Measurements from ENCODE around the gene REEP3.

Gene REEP3

GRCh38 chr10:63501954-63502353, 19.2 kb upstream of the REEP3 start:
- TF ChIP-seq CREB5 (CRISPR knock-in tag; IDR thresholded peaks at IDR 0.05; ENCODE audit: low read depth) (no peak), TSHZ2 (CRISPR knock-in tag; IDR thresholded peaks at IDR 0.05) (no peak), ZFP3 (CRISPR knock-in tag; IDR thresholded peaks at IDR 0.05) (no peak), BACH2 (CRISPR knock-in tag; IDR thresholded peaks at IDR 0.05; ENCODE audit: borderline replicate concordance) (no peak), SNAI2 (CRISPR knock-in tag; IDR thresholded peaks at IDR 0.05) (no peak), TOX (CRISPR knock-in tag; IDR thresholded peaks at IDR 0.05; ENCODE audit: borderline replicate concordance) (no peak), ISL1 (CRISPR knock-in tag; IDR thresholded peaks at IDR 0.05) (no peak), ZNF565 (CRISPR knock-in tag; conservative IDR thresholded peaks at IDR 0.05; ENCODE audit: low read depth) (no peak), TCF4 (CRISPR knock-in tag; IDR thresholded peaks at IDR 0.05; ENCODE audit: borderline replicate concordance) (no peak)
- no peak for ATAC-seq

- no peak for ATAC-seq
- no peak for TF ChIP-seq ZNF70 (CRISPR knock-in tag; IDR thresholded peaks at IDR 0.05)
- no peak for TF ChIP-seq PATZ1 (CRISPR knock-in tag; IDR thresholded peaks at IDR 0.05; ENCODE audit: borderline replicate concordance)
- no peak for TF ChIP-seq ISL1 (CRISPR knock-in tag; IDR thresholded peaks at IDR 0.05)
- no peak for TF ChIP-seq ZC3H10 (CRISPR knock-in tag; IDR thresholded peaks at IDR 0.05)
- TF ChIP-seq PPARA (CRISPR knock-in tag; IDR thresholded peaks at IDR 0.05; ENCODE audit: borderline replicate concordance): no peak
- TF ChIP-seq BACH2 (CRISPR knock-in tag; IDR thresholded peaks at IDR 0.05; ENCODE audit: borderline replicate concordance): no peak
- TF ChIP-seq ZFP30 (CRISPR knock-in tag; IDR thresholded peaks at IDR 0.05): no peak
- no peak for TF ChIP-seq SNAI2 (CRISPR knock-in tag; IDR thresholded peaks at IDR 0.05)
- no peak for TF ChIP-seq TCF4 (CRISPR knock-in tag; IDR thresholded peaks at IDR 0.05; ENCODE audit: borderline replicate concordance)
- no peak for TF ChIP-seq TSHZ2 (CRISPR knock-in tag; IDR thresholded peaks at IDR 0.05)
- no peak for TF ChIP-seq ZFP3 (CRISPR knock-in tag; IDR thresholded peaks at IDR 0.05)
These were observed 18.4 kb upstream of the REEP3 start for GRCh38 chr10:63502832-63503231.

GRCh38 chr10:63503395-63503794, 17.8 kb upstream of the REEP3 start:
- no peak for ATAC-seq
- TF ChIP-seq CREB5 (CRISPR knock-in tag; IDR thresholded peaks at IDR 0.05; ENCODE audit: low read depth) (no peak), CSDC2 (CRISPR knock-in tag; IDR thresholded peaks at IDR 0.05) (no peak), RARB (CRISPR knock-in tag; IDR thresholded peaks at IDR 0.05) (no peak), ARNTL (CRISPR knock-in tag; IDR thresholded peaks at IDR 0.05; ENCODE audit: borderline replicate concordance, low read depth) (no peak), ZNF8 (CRISPR knock-in tag; IDR thresholded peaks at IDR 0.05) (no peak), ZC3H10 (CRISPR knock-in tag; IDR thresholded peaks at IDR 0.05) (no peak), TSHZ2 (CRISPR knock-in tag; IDR thresholded peaks at IDR 0.05) (no peak), ISL1 (CRISPR knock-in tag; IDR thresholded peaks at IDR 0.05) (no peak), GLIS3 (CRISPR knock-in tag; IDR thresholded peaks at IDR 0.05) (no peak), OSR1 (CRISPR knock-in tag; IDR thresholded peaks at IDR 0.05) (no peak), SNAI2 (CRISPR knock-in tag; IDR thresholded peaks at IDR 0.05) (no peak), ZFP30 (CRISPR knock-in tag; IDR thresholded peaks at IDR 0.05) (no peak), ZNF70 (CRISPR knock-in tag; IDR thresholded peaks at IDR 0.05) (no peak), POU6F1 (CRISPR knock-in tag; IDR thresholded peaks at IDR 0.05; ENCODE audit: borderline replicate concordance, low read depth) (no peak), TCF4 (CRISPR knock-in tag; IDR thresholded peaks at IDR 0.05; ENCODE audit: borderline replicate concordance) (no peak), PPARA (CRISPR knock-in tag; IDR thresholded peaks at IDR 0.05; ENCODE audit: borderline replicate concordance) (no peak)

Data from SK-N-SH treated with all-trans-retinoic acid at 6 μM for 48 hours (cell line).